GM21723 (cell line): ENCODE data around the gene THAP4.

Experiments used
- ATAC-seq: cut with Tn5 transposase; IDR thresholded peaks from one replicate; pipeline ENCODE4 v1.9.1; 2021; ENCODE audit warnings: mild to moderate bottlenecking, moderate library complexity; ENCODE audit not compliant: unreplicated experiment

Gene THAP4

GRCh38 chr2:241615041-241615440 lies 21.9 kb downstream of the THAP4 start:
- ATAC-seq: no peak

- ATAC-seq: no peak
Observed at GRCh38 chr2:241613017-241613780, 23.8 kb downstream of the THAP4 start.

GRCh38 chr2:241612156-241613016 lies 24.6 kb downstream of the THAP4 start:
- no peak for ATAC-seq

DNA sequence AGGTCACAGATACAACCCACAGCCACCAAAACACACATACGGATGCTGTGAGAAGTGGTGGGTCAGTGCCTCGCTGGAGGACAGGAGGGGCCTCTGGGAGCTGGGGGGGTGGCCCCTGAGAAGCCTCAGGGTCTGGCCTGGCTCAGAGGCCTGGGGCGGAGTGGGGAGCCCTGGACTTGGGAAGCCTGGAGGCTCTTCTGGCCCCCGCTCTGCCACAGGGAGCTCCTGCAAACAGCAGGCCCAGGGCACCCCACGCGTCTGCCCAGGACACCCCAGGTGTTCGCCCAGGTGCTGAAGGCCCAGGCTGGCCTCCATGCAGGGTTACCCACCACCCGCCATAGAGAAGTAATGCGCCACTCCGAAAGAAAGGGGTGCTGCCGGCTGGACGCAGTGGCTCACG lies 25.9 kb downstream of the THAP4 start:
- ATAC-seq: no peak

GRCh38 chr2:241609859-241610793 lies 26.8 kb downstream of the THAP4 start:
- ATAC-seq: peak; percentile 88

GRCh38 chr2:241608881-241609280 lies 28.1 kb downstream of the THAP4 start:
- no peak for ATAC-seq

GRCh38 chr2:241607162-241607885 lies 29.6 kb downstream of the THAP4 start:
- ATAC-seq: no peak

DNA sequence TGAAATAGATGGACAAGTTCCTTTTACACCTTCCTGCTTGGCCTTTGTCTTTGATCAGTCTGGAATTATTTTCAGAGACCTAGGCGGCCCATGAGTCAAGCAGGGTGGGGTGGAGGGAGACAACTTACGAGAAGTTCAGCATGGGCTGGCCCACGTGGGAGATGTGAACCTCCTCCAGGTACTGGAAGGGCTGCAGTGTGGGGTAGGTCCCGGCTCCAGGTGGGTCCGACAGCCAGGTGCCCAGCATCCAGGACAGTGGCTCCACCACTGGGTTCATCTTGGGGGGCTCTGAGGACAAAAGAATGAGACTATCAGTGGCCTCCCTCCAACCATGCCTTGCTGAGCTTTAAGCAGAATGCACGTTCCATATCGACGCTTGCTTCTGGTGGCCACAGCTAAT lies 30.8 kb downstream of the THAP4 start:
- no peak for ATAC-seq

DNA sequence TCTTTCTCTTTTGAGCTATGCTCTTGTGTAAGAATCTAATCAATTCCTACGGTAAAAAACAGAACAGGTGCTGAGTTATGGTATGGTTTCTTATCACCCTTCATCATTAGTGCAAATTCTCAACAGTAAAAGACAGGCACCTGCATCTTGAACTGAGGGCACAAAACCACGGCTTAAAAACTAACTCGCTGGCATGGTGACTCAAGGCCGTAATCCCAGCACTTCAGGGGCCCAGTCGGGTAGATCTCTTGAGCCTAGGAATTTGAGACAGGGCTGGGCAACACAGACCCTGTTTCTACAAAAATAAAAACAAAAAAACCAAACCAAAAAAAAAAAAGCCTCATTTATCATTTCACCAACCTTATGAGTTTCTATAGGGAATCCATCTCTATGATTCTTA lies 33.3 kb downstream of the THAP4 start:
- ATAC-seq: no peak

DNA sequence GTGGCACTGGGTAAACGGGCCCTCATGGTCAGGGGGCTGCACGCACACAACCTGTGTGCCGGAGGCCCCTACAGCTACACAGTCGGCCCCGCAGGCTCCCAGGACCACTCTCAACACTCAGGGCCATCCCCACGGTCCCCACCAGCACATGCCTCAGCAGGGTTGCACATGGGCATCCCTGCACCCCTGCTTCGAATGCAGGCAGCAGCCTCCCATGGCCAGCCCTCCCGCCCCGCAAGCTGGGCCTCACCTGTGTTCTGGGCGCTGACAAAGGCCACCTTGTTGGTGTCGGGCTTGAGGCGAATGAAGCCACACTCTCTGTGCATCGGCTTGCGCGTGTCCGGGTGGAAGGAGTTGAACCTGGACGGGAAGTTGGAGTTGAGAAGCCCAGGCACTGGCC lies 34.2 kb downstream of the THAP4 start:
- no peak for ATAC-seq

DNA sequence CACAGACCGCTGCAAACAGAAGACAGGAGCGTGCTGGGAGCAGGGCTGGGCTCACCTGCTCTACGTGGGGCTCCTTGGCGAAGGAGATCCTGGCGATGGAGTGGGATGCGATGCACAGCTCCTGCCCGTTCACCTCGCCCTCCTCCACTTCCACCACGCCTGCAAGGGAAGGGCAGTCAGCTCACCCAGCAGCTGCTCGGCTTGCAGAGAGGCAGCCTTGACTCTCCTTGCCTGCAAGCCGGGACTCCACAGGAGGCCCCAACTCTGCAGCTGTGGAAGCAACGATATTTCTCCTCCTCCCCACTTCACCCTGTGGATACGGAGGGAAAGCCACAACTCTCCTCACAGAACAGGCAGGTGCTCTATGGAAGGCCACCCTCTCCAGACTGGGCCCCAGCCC lies 35.1 kb downstream of the THAP4 start:
- no peak for ATAC-seq

DNA sequence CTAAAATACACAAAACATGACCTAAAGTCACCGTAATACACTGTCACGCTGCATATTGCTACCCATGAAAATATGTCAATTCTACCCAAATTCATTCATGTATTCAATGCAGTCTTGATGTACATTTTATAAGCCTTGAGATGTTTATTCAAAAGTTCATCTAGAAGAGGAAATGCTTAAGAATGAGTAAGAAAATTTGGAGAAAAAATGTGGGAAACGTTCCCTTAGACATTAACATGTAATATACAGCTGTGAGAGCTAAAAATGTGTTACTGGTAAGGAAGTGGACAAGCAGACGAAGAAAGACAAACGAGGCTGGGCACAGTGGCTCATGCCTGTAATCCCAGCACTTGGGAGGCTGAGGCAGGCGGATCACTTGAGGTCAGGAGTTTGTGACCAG lies 37.3 kb downstream of the THAP4 start:
- no peak for ATAC-seq

GRCh38 chr2:241598487-241598886 lies 38.5 kb downstream of the THAP4 start:
- no peak for ATAC-seq

- ATAC-seq: no peak
Observed at GRCh38 chr2:241598061-241598460, 38.9 kb downstream of the THAP4 start.

DNA sequence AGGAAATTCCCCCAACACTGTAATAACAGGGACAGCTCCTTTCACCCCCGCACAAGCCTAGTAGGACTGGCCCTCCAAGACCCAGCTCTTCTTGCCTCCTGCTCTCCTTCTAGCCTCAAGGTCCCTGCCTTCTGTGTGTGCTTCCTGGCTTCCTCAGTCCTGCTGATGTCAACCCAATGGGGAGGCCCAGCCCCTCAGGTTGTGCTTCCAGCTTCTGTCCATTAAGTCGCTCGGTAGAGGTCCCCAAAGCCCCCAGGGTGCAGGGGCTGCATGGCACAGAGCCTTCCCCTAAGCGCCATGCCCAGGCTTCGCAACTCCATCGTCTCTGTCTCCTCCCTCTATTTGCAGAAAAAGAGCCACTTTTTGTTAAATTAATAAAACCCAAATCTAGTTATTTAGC lies 39.4 kb downstream of the THAP4 start:
- ATAC-seq: no peak

- ATAC-seq: no peak
Observed at GRCh38 chr2:241595600-241596140, 41.3 kb downstream of the THAP4 start.

DNA sequence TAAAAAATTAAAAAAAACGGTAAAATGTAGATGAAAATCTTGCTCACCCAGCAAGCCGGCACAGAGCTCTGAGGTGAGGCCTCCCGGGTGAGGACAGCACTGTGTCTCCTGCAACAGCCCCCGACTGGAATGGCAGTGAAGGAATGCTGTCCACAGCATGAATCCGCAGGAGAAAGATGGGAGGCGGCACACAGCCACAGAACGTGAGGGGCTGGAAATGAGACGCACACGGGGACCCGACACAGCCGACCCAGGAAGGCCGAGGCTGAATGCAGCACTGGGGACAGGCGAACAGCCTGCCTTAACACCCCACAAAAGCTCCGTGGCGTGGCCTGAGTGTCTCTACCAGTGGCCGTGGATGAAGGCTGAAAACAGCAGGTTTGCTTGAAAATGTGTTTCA lies 43.7 kb downstream of the THAP4 start:
- no peak for ATAC-seq

DNA sequence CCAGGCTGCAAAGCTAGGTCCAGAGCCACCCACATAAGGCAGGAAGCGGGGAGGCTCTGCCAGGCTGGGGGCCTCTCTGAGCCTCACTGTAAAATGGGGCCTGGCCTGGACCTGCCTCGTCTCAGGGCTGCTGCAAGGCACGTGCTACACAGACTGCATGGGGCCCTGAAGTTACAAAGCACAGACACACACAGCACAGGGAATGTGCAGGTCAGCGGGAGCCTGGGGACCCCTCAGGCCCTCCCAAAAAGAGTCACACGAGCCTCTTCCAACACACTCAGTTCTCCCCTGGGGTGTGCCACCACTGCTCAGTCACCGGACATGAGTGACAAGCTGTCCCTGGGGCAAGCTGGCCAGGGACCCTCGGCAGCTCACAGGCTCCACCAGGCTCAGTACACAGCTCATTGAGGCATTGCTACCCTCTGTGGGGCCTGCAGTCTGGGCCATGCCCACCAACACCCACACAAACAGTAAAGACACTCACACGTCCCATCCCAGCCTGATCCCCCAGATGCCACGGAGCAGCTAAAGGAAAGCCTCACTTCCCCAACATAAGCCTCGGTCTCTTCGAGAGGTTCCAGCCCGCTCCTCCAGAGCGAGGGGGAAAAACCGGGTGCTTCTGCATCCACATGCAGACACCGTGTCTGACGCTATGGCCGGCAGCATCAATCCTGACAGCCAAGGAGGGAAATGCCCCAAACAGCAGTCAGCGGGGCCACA lies 44.7 kb downstream of the THAP4 start:
- no peak for ATAC-seq
